ENCODE results near the gene MNS1.
A peak's percentile ranks its signal among the peaks of the same experiment; 100 is the strongest.
"Not testable (repeated sequence)": the region's sequence is repeated elsewhere in the genome, so short reads cannot be mapped to it uniquely, and the experiment has no call there.

MNS1 gene

GRCh38 chr15:56410721-56411120 is 54.2 kb downstream of the MNS1 start:
- DNase-seq (ENCODE audit: low spot score) = peak; percentile 5
- in situ Hi-C loops (cut with MboI; ENCODE audit: low sequenced_read_pairs, unreplicated experiment) = no loop called here
- TF ChIP-seq CTCF (IDR thresholded peaks at IDR 0.05; ENCODE audit: borderline replicate concordance, control extremely low read depth, extremely low read depth, insufficient read depth, missing control alignments) = no peak

GRCh38 chr15:56399209-56399608 is 65.7 kb downstream of the MNS1 start:
- not testable (repeated sequence) for DNase-seq (ENCODE audit: low spot score)

GRCh38 chr15:56397325-56397724 is 67.6 kb downstream of the MNS1 start:
- DNase-seq (ENCODE audit: low spot score); in situ Hi-C loops (cut with MboI; ENCODE audit: low sequenced_read_pairs, unreplicated experiment): not testable (repeated sequence)

More at GRCh38 chr15:56399209-56399608, 65.7 kb downstream of the MNS1 start:
- in situ Hi-C loops (cut with MboI; ENCODE audit: low sequenced_read_pairs, unreplicated experiment) = not testable (repeated sequence)

- in situ Hi-C loops (cut with MboI; ENCODE audit: low sequenced_read_pairs, unreplicated experiment) = no loop called here
- no peak for DNase-seq (ENCODE audit: low spot score)
- TF ChIP-seq CTCF (IDR thresholded peaks at IDR 0.05; ENCODE audit: borderline replicate concordance, control extremely low read depth, extremely low read depth, insufficient read depth, missing control alignments) = no peak
Measured at GRCh38 chr15:56394909-56395308, 70.0 kb downstream of the MNS1 start.

GRCh38 chr15:56393277-56393676 is 71.7 kb downstream of the MNS1 start:
- in situ Hi-C loops (cut with MboI; ENCODE audit: low sequenced_read_pairs, unreplicated experiment) = no loop called here
- DNase-seq (ENCODE audit: low spot score) = no peak
- no peak for TF ChIP-seq CTCF (IDR thresholded peaks at IDR 0.05; ENCODE audit: borderline replicate concordance, control extremely low read depth, extremely low read depth, insufficient read depth, missing control alignments)

- in situ Hi-C loops (cut with MboI; ENCODE audit: low sequenced_read_pairs, unreplicated experiment) = no loop called here
- no peak for DNase-seq (ENCODE audit: low spot score)
- no peak for TF ChIP-seq CTCF (IDR thresholded peaks at IDR 0.05; ENCODE audit: borderline replicate concordance, control extremely low read depth, extremely low read depth, insufficient read depth, missing control alignments)
Measured at GRCh38 chr15:56390739-56391267, 74.1 kb downstream of the MNS1 start.

GRCh38 chr15:56385908-56386307 is 79.0 kb downstream of the MNS1 start:
- no peak for TF ChIP-seq CTCF (IDR thresholded peaks at IDR 0.05; ENCODE audit: borderline replicate concordance, control extremely low read depth, extremely low read depth, insufficient read depth, missing control alignments)
- DNase-seq (ENCODE audit: low spot score) = no peak
- in situ Hi-C loops (cut with MboI; ENCODE audit: low sequenced_read_pairs, unreplicated experiment) = no loop called here

GRCh38 chr15:56383010-56383409 is 81.9 kb downstream of the MNS1 start:
- no peak for DNase-seq (ENCODE audit: low spot score)
- in situ Hi-C loops (cut with MboI; ENCODE audit: low sequenced_read_pairs, unreplicated experiment) = no loop called here
- TF ChIP-seq CTCF (IDR thresholded peaks at IDR 0.05; ENCODE audit: borderline replicate concordance, control extremely low read depth, extremely low read depth, insufficient read depth, missing control alignments) = no peak
